Fibroblast of peridontal ligament (primary cell): Measurements from ENCODE around the gene ZNFX1.
"Not testable (repeated sequence)": the region's sequence is repeated elsewhere in the genome, so short reads cannot be mapped to it uniquely, and the experiment has no call there.

Source experiments
- DNase-seq: peaks from one replicate; pipeline ENCODE4 v3.0.0-alpha.2; 2010; ENCODE audit errors: extremely low read depth

Gene ZNFX1

DNA sequence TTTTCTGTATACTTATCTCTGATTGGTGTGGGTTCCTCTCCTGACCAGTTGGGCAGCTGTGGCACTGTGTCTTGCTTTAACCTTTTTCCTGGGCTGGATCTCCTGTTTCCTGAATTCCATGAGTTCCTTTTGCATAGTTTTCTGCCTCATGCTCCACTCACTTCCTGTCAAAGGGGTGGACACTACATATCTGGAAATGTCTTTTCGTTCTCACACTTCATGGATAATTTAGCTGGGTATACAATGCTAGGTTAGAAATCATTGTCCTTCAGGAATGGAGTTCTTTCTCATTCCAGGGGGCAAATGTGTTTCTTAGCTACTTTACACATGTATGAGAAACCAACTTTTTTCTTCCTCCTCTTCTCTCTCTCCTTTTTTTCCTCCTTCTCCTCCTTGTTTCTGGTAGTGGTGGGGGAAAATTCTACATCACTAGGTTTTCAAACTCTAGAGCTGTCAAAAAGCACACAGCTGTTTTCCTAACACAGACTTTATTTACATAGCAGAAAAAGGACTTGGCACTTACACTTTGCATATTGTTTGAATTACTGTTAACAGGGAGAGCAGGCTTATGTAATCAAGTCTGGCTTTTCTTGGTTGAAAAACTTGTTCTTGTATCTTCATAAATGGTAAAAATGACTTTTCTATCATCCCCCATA lies 67.6 kb downstream of the ZNFX1 start:
- peak; percentile 90 for DNase-seq

DNA sequence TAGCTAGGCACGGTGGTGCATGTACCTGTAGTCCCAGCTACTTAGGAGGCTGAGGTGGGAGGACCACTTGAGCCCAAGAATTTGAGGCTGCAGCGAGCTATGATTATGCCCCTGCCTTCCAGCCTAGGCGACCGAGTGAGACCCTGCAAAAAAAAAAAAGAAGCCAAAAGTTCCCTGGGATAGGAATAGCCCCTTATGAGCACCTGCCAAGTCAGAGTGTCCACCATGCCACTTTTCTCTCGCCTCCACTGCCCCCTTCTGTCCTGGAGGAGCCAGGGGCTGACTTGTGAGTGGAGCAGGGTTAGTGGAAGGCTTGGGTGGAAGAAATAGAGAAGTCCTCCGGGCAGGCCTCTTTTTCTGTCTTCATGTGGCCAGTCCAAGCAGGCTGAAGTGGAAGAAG lies 70.8 kb downstream of the ZNFX1 start:
- no peak for DNase-seq

DNA sequence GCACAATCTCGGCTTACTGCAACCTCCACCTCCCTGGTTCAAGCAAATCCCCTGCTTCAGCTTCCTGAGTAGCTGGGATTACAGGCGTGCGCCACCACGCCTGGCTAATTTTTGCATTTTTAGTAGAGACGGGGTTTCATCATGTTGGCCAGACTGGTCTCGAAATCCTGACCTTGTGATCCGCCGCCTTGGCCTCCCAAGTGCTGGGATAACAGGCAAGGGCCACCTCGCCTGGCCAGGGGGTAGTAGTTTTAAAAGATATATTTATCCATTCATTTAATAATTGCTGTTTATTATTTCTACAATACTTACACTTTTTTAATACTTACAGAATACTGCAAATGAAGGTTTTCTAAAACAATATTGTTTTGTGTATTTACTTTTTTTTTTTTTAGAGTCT lies 74.1 kb downstream of the ZNFX1 start:
- no peak for DNase-seq

DNA sequence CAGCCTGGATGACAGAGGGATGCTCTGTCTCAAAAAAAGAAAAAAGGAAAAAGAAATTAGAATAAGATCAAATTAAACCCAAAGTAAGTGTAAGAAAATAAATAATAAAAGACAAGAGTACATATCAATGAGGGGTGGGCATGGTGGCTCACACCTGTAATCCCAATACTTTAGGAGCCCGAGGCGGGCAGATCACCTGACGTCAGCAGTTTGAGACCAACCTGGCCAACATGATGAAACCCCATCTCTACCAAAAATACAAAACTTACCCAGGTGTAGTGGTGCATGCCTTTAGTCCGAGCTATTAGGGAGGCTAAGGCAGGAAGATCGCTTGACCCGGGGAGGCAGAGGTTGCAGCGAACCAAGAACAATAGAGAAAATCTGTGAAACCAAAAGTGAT lies 74.8 kb downstream of the ZNFX1 start:
- DNase-seq = no peak

DNA sequence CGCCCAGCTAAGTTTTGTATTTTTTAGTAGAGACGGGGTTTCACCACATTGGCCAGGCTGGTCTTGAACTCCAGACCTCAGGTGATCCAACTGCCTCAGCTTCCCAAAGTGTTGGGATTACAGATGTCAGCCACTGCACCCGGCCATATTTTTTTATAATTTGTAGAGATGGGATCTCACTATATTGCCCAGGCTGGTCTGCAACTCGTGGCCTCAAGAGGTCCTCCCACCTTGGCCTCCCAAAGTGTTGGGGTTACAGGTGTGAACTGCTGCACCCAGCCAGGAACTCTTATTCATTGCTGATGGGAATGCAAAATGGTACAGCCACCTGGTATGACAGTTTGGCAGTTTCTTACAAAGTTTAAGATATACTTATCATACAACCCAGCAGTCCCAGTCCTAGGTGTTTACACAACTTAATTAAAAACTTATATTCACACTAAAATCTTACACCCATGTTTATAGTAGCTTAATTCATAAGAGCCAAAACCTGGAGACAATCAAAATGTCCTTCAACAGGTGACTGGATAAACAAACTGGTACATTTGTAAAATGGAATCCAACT lies 78.0 kb downstream of the ZNFX1 start:
- DNase-seq = no peak

DNA sequence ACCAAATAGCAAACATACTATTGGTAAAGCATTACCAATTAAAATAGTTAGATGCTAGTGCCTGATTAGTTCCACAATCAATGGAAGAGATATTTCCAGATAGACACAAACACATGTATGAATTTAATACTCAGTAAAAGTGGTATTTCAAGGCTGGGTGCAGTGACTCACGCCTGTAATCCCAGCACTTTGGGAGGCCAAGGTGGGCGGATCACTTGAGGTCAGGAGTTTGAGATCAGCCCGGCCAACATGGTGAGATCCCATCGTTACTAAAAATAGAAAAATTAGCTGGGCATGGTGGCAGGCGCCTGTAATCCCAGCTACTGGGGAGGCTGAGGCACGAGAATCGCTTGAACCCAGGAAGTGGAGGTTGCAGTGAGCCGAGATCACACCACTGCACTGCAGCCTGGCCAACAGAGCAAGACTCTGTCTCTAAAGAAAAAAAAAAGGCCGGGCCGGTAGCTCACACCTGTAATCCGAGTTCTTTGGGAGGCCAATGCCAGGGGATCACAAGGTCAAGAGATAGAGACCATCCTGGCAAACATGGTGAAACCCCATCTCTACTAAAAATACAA lies 84.8 kb downstream of the ZNFX1 start:
- DNase-seq = not testable (repeated sequence)
